Measurements from ENCODE around the gene KRT27.

GRCh38 chr17:40777459-40777858 lies 4.9 kb downstream of the KRT27 start:
- TF ChIP-seq CTCF (IDR thresholded peaks at IDR 0.05) (no peak), POLR2A (IDR thresholded peaks at IDR 0.05) (no peak)

Data from body of pancreas (tissue), 4 donors.